Measurements from ENCODE around the gene LYZL6. TPM values are rescaled to one million over a fixed set of nuclear protein-coding genes. Genes with fewer than 3 reads are reported as not detected.
A peak's percentile ranks its signal among the peaks of the same experiment; 100 is the strongest.

The LYZL6 gene
- total RNA-seq, 1 experiment from 2014 or later, result not detected

DNA sequence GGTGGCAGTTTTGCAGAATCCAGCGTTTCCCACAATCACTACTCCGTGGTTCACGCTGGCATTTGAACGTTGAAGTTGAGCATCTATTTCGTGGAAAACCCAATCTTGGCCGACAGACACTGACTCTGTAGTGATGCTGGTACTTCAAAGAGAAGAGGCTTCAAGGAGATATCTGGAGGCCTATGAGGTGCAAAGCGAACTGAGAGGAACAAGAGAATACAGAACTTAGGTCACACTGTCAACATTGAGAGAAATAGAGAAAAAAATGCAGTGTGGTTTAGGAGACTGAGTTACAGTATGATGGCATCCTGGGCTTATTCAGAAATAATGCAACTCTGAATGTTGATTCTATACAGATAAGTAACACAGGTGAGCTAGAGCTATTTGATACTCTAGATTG is 21.8 kb upstream of the LYZL6 start:
- DNase-seq (ENCODE audit: low spot score) (no peak), ATAC-seq (no peak)
- no peak for TF ChIP-seq CREM (CRISPR knock-in tag; IDR thresholded peaks at IDR 0.05)
- 0 out of 2 replicates have a peak, but pooled peaks cover 3% of the 10 kb centered on the region for H3K27me3 Mint-ChIP-seq (ENCODE audit: low read depth)
- POLR2A ChIA-PET, result no interaction called here
- H3K36me3 Mint-ChIP-seq, result no peaks in the 10 kb centered on the region
- no peaks in the 10 kb centered on the region for H3K4me1 Mint-ChIP-seq
- H3K4me3 Mint-ChIP-seq, result no peak overlapping the region
- H3K9me3 Mint-ChIP-seq, result no peaks in the 10 kb centered on the region; the same call in 1 of the 2 replicates
- CTCF ChIA-PET, result interaction anchor here (1.4 to 1.5 kb wide), 2 partner anchors 11 to 107 kb away, joined by 5 to 6 read pairs; no protein-coding TSS in a partner anchor
- H3K27ac Mint-ChIP-seq, result no peak overlapping the region

DNA sequence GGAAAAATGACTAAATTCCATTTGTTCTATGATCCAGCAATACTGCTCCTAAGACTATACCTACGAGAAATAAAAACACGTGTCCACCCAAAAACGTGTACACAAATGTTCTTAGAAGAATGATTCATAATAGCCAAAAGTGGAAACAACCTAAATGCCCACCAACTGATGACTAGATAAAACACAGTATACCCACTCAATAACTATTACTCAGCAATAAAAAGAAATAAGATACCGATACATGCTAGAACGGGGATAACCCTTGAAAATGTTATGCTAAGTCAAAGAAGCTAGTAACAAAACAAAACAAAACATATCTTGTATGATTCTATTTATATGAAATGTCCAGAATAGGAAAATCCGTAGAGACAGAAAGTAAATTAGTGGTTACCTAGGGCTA is 20.1 kb upstream of the LYZL6 start:
- POLR2A ChIA-PET, result no interaction called here
- no peak for DNase-seq (ENCODE audit: low spot score)
- no peak for ATAC-seq
- H3K27me3 Mint-ChIP-seq (ENCODE audit: low read depth), result 0 out of 2 replicates have a peak, but pooled peaks cover 3% of the 10 kb centered on the region
- CTCF ChIA-PET, result interaction anchor here (0.8 to 1.4 kb wide), 3 partner anchors 46 to 185 kb away, joined by 3 to 5 read pairs (median 3); no protein-coding TSS in a partner anchor
- no peak overlapping the region for H3K27ac Mint-ChIP-seq
- H3K9me3 Mint-ChIP-seq, result no peaks in the 10 kb centered on the region; the same call in 1 of the 2 replicates
- H3K4me3 Mint-ChIP-seq, result no peak overlapping the region
- H3K4me1 Mint-ChIP-seq, result no peaks in the 10 kb centered on the region
- TF ChIP-seq NFE2L1 (CRISPR knock-in tag; IDR thresholded peaks at IDR 0.05), result no peak
- no peak for TF ChIP-seq TCF7 (CRISPR knock-in tag; IDR thresholded peaks at IDR 0.05; ENCODE audit: low read depth)
- no peak for TF ChIP-seq ETV6 (CRISPR knock-in tag; IDR thresholded peaks at IDR 0.05)
- no peak for TF ChIP-seq GABPB1 (CRISPR knock-in tag; IDR thresholded peaks at IDR 0.05)
- no peak for TF ChIP-seq ZNF671 (CRISPR knock-in tag; IDR thresholded peaks at IDR 0.05)
- TF ChIP-seq SMAD4 (CRISPR knock-in tag; IDR thresholded peaks at IDR 0.05), result no peak
- no peaks in the 10 kb centered on the region for H3K36me3 Mint-ChIP-seq

DNA sequence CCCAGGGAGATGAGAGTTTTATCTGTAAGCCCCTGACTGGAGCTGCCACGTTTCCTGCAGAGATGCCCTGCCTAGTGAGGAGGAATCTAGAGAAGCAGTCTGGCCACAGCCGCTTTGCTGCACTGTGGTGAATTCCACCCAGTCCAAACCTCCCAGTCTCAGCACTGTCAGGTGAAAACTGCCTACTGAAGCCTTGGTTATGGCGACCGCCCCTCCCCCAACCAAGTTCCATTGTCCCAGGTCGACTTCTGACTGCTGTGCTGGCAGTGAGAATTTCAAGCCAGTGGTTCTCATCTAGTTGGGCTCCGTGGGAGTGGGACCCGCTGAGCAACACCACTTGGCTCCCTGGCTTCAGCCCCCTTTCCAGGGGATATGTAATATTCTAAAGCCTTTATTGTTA is 10.2 kb upstream of the LYZL6 start:
- Mint-ChIP-seq H3K27ac (no peak overlapping the region), H3K36me3 (no peaks in the 10 kb centered on the region), H3K4me3 (no peak overlapping the region), H3K9me3 (0 out of 2 replicates have a peak, but pooled peaks cover 3% of the 10 kb centered on the region), H3K27me3 (ENCODE audit: low read depth) (no peaks in the 10 kb centered on the region; the same call in 1 of the 2 replicates), H3K4me1 (peaks cover 12% of the 10 kb centered on the region)
- TF ChIP-seq FOXJ3 (CRISPR knock-in tag; IDR thresholded peaks at IDR 0.05; ENCODE audit: borderline replicate concordance), result no peak
- no peak for TF ChIP-seq CREM (CRISPR knock-in tag; IDR thresholded peaks at IDR 0.05)
- peak; percentile 40 for DNase-seq (ENCODE audit: low spot score)
- peak; percentile 24; the same call in 1 of the 2 replicates for ATAC-seq
- ChIA-PET CTCF (interaction anchor here (1.5 kb wide), 1 partner anchor 195 kb away, joined by 6 read pairs; no protein-coding TSS in a partner anchor), POLR2A (no interaction called here)

DNA sequence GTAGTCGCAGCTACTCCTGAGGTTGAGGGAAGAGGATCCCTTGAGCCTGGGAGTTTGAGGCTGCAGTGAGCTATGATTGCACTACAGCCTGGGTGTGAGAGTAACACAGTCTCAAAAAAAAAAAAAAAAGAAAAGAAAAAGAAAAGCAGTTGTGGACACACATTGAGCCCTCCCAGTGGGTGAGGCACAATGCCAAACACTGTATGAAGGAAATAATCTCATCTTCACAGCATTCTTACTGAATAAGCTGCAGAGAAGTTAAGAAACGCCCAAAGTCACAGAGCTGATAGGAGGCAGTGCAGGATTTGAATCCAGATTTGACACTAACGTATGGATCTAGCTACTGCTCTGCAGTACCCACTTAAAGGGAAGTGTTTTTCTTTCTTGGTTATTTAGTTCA is 5.9 kb upstream of the LYZL6 start:
- TF ChIP-seq SOX15 (CRISPR knock-in tag; IDR thresholded peaks at IDR 0.05), result no peak
- TF ChIP-seq RELA (CRISPR knock-in tag; IDR thresholded peaks at IDR 0.05; ENCODE audit: borderline replicate concordance), result no peak
- no peak for TF ChIP-seq GTF2I (CRISPR knock-in tag; conservative IDR thresholded peaks at IDR 0.05)
- no peak for TF ChIP-seq ZNF263 (CRISPR knock-in tag; IDR thresholded peaks at IDR 0.05; ENCODE audit: low read depth)
- TF ChIP-seq NR1H2 (CRISPR knock-in tag; IDR thresholded peaks at IDR 0.05), result no peak
- no peak for TF ChIP-seq JAZF1 (CRISPR knock-in tag; IDR thresholded peaks at IDR 0.05)
- no peak overlapping the region for H3K4me3 Mint-ChIP-seq
- H3K36me3 Mint-ChIP-seq, result no peaks in the 10 kb centered on the region
- ChIA-PET CTCF (interaction anchor here (1.0 to 2.9 kb wide), 7 partner anchors 18 to 534 kb away, joined by 3 to 12 read pairs (median 3); partner anchors contain the start of gene RDM1), POLR2A (no interaction called here)
- no peak for DNase-seq (ENCODE audit: low spot score)
- H3K27me3 Mint-ChIP-seq (ENCODE audit: low read depth), result no peaks in the 10 kb centered on the region; the same call in 1 of the 2 replicates
- no peak for ATAC-seq
- H3K27ac Mint-ChIP-seq, result no peak overlapping the region
- H3K9me3 Mint-ChIP-seq, result no peaks in the 10 kb centered on the region
- peaks cover 12% of the 10 kb centered on the region for H3K4me1 Mint-ChIP-seq

DNA sequence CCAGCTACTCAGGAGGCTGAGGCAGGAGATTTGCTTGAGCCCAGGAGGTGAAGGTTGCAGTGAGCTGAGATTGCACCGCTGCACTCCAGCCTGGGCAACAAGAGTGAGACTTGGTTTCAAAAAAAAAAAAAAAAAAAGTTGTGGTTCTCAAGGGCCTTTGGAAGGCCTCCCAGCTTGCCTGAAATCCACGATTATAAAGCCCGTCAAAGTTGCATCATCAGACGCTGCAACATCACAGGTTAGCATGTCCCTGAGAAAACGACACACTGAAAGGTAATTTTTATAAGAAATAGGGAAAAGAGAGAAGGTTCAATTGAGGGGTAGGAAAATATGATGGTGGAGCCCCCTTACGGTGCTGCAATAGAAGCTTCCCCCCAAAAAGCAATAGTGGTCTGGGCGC is 4.6 kb upstream of the LYZL6 start:
- POLR2A ChIA-PET, result interaction anchor here (0.6 kb wide), 1 partner anchor 9 kb away, joined by 4 read pairs; no protein-coding TSS in a partner anchor
- Mint-ChIP-seq H3K9me3 (no peaks in the 10 kb centered on the region), H3K27ac (no peak overlapping the region), H3K36me3 (no peaks in the 10 kb centered on the region), H3K4me1 (no peaks in the 10 kb centered on the region; the same call in 1 of the 2 replicates), H3K27me3 (ENCODE audit: low read depth) (no peaks in the 10 kb centered on the region; the same call in 1 of the 2 replicates), H3K4me3 (no peak overlapping the region)
- DNase-seq (ENCODE audit: low spot score) (no peak), ATAC-seq (no peak)
- CTCF ChIA-PET, result interaction anchor here (0.6 to 2.9 kb wide), 9 partner anchors 9 to 201 kb away, joined by 3 to 12 read pairs (median 4); partner anchors contain the start of gene RDM1
- TF ChIP-seq ZNF317 (CRISPR knock-in tag; IDR thresholded peaks at IDR 0.05; ENCODE audit: borderline replicate concordance, low read depth) (no peak), ZNF416 (CRISPR knock-in tag; IDR thresholded peaks at IDR 0.05) (no peak), JUN (CRISPR knock-in tag; IDR thresholded peaks at IDR 0.05) (no peak), ZNF263 (CRISPR knock-in tag; IDR thresholded peaks at IDR 0.05; ENCODE audit: low read depth) (no peak), CREM (CRISPR knock-in tag; IDR thresholded peaks at IDR 0.05) (no peak)
- TF ChIP-seq, protein P1, sequence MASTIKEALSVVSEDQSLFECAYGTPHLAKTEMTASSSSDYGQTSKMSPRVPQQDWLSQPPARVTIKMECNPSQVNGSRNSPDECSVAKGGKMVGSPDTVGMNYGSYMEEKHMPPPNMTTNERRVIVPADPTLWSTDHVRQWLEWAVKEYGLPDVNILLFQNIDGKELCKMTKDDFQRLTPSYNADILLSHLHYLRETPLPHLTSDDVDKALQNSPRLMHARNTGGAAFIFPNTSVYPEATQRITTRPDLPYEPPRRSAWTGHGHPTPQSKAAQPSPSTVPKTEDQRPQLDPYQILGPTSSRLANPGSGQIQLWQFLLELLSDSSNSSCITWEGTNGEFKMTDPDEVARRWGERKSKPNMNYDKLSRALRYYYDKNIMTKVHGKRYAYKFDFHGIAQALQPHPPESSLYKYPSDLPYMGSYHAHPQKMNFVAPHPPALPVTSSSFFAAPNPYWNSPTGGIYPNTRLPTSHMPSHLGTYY (CRISPR knock-in tag; IDR thresholded peaks at IDR 0.05), result no peak
- TF ChIP-seq, protein P2, sequence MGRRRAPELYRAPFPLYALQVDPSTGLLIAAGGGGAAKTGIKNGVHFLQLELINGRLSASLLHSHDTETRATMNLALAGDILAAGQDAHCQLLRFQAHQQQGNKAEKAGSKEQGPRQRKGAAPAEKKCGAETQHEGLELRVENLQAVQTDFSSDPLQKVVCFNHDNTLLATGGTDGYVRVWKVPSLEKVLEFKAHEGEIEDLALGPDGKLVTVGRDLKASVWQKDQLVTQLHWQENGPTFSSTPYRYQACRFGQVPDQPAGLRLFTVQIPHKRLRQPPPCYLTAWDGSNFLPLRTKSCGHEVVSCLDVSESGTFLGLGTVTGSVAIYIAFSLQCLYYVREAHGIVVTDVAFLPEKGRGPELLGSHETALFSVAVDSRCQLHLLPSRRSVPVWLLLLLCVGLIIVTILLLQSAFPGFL (CRISPR knock-in tag; IDR thresholded peaks at IDR 0.05; ENCODE audit: borderline replicate concordance), result no peak
- TF ChIP-seq, protein P3, sequence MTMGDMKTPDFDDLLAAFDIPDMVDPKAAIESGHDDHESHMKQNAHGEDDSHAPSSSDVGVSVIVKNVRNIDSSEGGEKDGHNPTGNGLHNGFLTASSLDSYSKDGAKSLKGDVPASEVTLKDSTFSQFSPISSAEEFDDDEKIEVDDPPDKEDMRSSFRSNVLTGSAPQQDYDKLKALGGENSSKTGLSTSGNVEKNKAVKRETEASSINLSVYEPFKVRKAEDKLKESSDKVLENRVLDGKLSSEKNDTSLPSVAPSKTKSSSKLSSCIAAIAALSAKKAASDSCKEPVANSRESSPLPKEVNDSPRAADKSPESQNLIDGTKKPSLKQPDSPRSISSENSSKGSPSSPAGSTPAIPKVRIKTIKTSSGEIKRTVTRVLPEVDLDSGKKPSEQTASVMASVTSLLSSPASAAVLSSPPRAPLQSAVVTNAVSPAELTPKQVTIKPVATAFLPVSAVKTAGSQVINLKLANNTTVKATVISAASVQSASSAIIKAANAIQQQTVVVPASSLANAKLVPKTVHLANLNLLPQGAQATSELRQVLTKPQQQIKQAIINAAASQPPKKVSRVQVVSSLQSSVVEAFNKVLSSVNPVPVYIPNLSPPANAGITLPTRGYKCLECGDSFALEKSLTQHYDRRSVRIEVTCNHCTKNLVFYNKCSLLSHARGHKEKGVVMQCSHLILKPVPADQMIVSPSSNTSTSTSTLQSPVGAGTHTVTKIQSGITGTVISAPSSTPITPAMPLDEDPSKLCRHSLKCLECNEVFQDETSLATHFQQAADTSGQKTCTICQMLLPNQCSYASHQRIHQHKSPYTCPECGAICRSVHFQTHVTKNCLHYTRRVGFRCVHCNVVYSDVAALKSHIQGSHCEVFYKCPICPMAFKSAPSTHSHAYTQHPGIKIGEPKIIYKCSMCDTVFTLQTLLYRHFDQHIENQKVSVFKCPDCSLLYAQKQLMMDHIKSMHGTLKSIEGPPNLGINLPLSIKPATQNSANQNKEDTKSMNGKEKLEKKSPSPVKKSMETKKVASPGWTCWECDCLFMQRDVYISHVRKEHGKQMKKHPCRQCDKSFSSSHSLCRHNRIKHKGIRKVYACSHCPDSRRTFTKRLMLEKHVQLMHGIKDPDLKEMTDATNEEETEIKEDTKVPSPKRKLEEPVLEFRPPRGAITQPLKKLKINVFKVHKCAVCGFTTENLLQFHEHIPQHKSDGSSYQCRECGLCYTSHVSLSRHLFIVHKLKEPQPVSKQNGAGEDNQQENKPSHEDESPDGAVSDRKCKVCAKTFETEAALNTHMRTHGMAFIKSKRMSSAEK (CRISPR knock-in tag; IDR thresholded peaks at IDR 0.05; ENCODE audit: borderline replicate concordance), result no peak
